HG03064 (cell line): Measurements from ENCODE around the gene CLCN3.
"Not testable (repeated sequence)": the region's sequence is repeated elsewhere in the genome, so short reads cannot be mapped to it uniquely, and the experiment has no call there.

ENCODE experiments used
- ATAC-seq: cut with Tn5 transposase; IDR thresholded peaks from one replicate; pipeline ENCODE4 v1.9.1; 2021; ENCODE audit warnings: low read depth; ENCODE audit not compliant: unreplicated experiment

Gene CLCN3

GRCh38 chr4:169682372-169683047, 62.1 kb downstream of the CLCN3 start:
- ATAC-seq = no peak

- ATAC-seq = no peak
These were observed 69.3 kb downstream of the CLCN3 start for GRCh38 chr4:169689681-169690080.

GRCh38 chr4:169690787-169691186, 70.4 kb downstream of the CLCN3 start:
- ATAC-seq = no peak

GRCh38 chr4:169698331-169698730, 78.0 kb downstream of the CLCN3 start:
- ATAC-seq = no peak

GRCh38 chr4:169707958-169708643, 87.7 kb downstream of the CLCN3 start:
- ATAC-seq = no peak

GRCh38 chr4:169715826-169716225, 95.4 kb downstream of the CLCN3 start:
- ATAC-seq = no peak

- no peak for ATAC-seq
These were observed 96.3 kb downstream of the CLCN3 start for GRCh38 chr4:169716677-169717076.

- no peak for ATAC-seq
These were observed 100.2 kb downstream of the CLCN3 start for GRCh38 chr4:169720529-169720928.

GRCh38 chr4:169723207-169723965, 103.0 kb downstream of the CLCN3 start:
- no peak for ATAC-seq

GRCh38 chr4:169724260-169724659, 103.9 kb downstream of the CLCN3 start:
- no peak for ATAC-seq

- no peak for ATAC-seq
These were observed 107.2 kb downstream of the CLCN3 start for GRCh38 chr4:169727616-169728015.

GRCh38 chr4:169730564-169730963, 110.2 kb downstream of the CLCN3 start:
- no peak for ATAC-seq

GRCh38 chr4:169738604-169739003, 118.2 kb downstream of the CLCN3 start:
- not testable (repeated sequence) for ATAC-seq

- no peak for ATAC-seq
These were observed 121.2 kb downstream of the CLCN3 start for GRCh38 chr4:169741569-169741968.

- ATAC-seq = no peak
These were observed 124.2 kb downstream of the CLCN3 start for GRCh38 chr4:169744601-169745000.

- no peak for ATAC-seq
These were observed 124.9 kb downstream of the CLCN3 start for GRCh38 chr4:169745291-169745690.

- ATAC-seq = peak; percentile 23
These were observed 136.7 kb downstream of the CLCN3 start for GRCh38 chr4:169756971-169757574.

- ATAC-seq = peak; percentile 93
These were observed 137.3 kb downstream of the CLCN3 start, which contains the start of gene HPF1 for GRCh38 chr4:169757575-169758184. TSS of gene HPF1 (minus strand) at chr4:169757944. CDS start at chr4:169757877, 67 bp downstream.

GRCh38 chr4:169758401-169758962, 138.1 kb downstream of the CLCN3 start:
- no peak for ATAC-seq

GRCh38 chr4:169761846-169762245, 141.5 kb downstream of the CLCN3 start:
- no peak for ATAC-seq
